HL-60/S4 (cell line): Measurements from ENCODE around the gene IL4R.

Experiments used
- in situ Hi-C: fragments of 300-500 bp; cut with MboI; formaldehyde crosslinking; loops from 2 replicates; pipeline ENCODE4 v1.14.3; 2022; ENCODE audit warnings: low sequenced_read_pairs

Gene IL4R

DNA sequence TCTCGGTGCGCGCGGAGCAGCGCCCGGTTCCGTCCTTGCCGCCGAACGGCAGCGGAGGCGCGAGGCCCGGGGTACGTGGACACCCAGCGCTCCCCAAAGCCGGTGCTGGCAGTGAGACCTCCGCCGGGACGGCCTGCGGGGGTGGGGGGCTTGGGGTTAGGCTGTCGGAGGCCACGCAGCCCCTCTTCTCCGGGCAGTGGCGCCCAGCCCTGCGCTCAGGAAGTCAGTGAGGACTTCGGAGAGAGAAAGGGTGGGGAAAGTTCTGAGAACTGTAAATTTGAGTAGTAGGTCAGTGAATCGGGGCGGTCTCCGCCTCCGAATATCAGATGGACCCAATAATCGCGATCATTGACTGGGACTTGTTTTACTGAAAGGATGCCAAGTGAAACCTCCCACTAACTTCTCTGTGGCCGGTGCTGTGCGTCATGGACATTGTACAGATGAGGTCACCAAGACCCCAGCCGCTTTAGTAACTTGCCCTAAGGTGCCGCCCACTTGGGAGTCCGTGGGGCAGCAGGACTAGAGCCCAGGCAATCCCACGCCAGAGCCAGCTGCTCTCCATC is 468 bp downstream of the IL4R start:
- in situ Hi-C loops: no loop called here

DNA sequence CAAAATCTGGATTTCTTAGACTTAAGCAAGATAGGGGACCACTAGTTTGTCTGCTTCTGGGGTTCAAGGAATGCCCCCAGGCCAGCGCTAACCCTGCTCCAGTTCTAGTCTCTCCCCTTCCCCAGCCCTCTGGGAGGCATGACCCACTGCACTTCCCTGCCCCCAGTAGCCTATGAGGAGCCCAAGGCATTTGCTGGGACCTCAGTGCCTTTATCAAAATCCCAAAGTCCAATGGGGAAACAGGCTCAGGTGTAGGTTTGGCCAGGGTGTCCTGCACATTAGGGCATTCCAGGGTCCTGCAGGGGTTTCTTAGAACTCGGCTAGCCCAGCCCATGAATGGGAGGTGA is 1.2 kb downstream of the IL4R start:
- in situ Hi-C loops: no loop called here

DNA sequence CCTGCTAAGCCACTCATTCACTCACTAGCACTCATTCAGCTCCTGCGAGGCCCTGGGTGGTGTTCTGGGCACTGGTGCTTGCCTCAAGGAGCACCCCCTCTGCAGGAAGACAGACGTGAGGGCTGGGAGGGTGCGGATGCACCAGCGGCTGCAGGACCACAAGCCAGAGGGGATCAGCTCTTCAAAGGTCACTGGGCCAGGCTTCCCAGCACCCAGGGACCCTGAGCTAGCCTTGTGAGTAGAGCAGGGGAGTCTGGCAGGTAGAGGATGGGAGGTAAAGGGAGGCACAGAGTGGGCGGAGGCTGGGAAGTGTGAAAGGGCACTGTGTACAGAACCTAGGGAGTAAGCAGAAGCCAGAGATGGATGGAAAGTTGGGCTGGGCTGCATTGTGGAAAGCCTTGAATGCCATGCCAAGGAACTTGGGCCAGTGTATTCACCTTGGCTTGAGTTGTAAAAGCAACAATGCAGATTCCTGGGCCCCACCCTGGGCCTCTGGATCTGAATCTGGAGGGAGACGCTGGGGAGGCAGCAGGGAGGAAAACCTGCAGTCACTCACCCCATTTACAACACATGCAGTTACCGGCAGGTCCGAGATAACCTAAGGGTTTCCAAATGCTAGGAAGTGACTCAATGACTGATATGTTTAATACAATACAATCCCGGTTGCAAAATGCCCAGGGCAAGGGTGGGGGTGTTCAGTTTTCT is 1.7 kb downstream of the IL4R start:
- in situ Hi-C loops: no loop called here

DNA sequence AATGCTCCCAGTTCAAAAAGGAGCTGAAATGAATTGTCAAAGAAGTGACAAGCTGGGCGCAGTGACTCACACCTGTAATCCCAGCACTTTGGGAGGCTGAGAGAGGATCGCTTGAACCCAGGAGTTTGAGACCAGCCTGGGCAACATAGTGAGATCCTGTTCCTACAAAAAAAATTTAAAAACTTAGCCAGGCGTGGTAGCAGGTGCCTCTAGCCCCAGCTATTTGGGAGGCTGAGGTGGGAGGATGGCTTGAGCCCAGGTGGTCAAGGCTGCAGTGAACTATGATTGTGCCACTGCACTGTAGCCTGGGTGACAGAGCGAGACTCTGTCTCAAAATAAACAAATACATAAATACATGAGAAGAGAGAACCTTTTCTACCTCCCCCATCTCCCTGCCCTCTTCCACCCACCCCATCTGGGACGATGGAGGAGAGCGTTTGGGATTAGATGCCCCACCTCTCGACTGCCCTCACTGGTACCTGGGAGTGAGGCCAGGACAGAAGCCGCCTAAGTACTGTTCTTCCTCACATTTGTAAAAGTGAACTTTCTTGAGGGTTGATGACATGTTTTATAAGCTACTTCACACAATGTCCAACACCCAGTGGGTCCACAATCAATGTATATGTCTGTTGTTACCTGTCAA is 2.4 kb downstream of the IL4R start:
- in situ Hi-C loops: no loop called here

DNA sequence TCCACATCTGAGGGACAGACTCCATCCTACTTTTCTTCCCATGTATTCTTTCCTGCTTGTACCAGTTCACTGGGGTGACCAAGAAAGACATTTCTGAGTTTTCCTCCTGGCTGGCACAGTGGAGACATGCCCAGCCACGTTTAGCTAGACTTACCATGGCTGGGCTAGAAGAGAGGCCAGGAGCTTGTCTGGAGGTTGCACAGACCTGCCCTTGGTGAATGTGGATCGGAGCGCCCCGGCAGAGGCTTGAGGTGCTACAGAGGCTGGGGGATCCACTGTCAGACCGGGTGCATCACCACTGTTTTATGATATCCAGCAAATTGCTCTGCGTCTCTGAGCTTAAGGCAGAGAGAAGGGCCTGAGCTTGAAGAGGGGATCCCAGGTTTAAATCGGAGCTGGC is 3.5 kb downstream of the IL4R start:
- in situ Hi-C loops: no loop called here

DNA sequence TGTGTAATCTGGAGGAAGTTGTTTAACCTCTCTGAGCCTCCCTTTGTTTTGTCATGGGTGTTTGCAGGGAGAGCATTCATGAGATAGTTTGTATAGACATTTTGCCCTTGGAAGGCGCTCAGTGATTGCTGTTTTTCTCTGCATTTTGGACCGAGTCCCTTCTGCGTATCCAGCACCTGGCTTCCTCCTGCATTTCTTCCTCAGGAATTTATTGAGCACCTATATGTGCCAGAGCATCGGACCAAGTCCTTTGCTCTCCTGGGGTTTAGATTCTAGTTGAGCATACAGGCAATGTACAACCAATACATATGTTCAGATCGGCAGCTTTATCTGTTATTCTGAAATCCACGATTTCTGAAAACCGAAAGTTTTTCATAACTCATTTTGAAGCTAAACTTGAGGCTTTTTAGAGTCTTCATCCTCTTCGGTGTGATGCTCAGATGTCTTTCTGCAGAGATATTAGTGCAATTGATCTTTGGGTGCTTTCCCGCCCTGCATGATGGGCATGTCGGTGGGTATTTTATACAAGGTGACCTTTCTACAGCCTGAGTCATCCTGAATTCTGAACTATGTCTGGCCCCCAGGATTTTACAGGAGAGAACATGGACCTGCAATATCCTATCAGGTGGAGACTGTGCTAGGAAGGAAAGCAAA is 4.1 kb downstream of the IL4R start:
- in situ Hi-C loops: no loop called here

DNA sequence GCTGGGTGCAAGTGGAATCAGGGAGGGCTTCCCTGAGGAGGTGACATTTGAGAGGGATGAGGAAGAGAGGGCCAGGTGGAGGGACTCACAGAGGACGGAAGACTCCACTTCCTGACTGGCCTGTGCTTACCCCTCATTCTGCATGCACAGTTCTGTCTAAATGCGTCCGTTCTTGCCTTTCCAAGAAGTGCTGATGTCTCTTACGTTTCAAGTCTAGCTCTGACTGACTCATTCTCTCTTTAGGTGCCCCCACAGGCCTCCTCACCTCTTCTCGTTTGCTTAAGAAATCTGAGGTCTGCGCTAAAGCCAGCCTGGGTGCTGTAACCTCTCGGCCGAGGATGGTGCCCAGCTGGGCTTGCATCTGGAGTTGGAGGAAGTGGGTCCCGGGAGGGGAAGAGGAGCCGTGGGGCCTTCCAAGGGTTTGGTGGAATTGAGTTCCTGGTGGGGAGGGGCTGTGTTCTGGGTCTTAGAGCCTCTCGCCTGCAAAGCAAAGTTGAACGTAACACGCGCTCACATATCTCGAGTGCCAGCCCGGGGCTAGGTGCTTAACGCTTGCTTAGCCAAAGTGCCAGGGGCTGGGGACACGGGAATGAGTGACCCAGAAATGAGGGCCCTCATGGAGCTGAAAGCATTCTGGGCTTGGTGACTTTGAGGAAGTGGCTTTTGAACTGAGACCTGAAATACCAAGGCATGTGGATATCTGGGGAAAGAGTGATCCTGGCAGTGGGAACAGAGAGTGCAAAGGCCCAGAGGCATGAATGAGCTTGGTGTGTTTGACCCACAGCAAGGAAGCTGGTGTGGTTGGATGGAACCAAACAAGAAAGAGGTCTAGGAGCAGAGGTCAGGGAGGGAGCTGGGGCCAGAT is 4.8 kb downstream of the IL4R start:
- in situ Hi-C loops: no loop called here

DNA sequence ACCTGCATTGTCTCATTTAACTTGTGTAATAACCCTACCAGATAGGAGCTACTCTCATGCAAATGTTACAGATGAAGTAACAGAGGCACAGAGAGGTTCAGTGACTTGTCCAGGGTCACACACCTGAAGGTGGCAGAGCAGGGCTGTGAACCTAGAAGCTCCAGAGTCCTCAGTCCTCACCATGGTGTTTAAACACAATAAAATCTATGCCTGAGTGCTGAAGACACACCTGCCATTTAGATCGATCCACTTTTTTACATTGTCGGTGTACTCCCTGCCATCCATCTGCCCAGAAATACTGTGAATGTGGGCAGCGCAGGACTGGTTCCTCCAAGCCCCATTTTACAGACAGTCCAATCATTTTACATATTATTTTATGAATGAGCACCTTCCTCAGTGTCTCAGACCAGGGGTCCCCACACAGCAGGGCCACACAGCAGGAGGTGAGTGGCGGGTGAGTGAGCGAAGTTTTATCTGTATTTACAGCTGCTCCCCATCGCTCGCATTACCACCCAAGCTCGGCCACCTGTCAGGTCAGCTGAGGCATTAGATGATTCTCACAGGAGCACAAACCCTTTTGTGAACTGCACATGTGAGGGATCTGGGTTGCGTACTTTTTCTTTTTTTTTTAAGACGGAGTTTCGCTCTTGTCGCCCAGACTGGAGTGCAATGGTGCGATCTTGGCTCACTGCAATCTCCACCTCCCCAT is 5.6 kb downstream of the IL4R start:
- in situ Hi-C loops: no loop called here

DNA sequence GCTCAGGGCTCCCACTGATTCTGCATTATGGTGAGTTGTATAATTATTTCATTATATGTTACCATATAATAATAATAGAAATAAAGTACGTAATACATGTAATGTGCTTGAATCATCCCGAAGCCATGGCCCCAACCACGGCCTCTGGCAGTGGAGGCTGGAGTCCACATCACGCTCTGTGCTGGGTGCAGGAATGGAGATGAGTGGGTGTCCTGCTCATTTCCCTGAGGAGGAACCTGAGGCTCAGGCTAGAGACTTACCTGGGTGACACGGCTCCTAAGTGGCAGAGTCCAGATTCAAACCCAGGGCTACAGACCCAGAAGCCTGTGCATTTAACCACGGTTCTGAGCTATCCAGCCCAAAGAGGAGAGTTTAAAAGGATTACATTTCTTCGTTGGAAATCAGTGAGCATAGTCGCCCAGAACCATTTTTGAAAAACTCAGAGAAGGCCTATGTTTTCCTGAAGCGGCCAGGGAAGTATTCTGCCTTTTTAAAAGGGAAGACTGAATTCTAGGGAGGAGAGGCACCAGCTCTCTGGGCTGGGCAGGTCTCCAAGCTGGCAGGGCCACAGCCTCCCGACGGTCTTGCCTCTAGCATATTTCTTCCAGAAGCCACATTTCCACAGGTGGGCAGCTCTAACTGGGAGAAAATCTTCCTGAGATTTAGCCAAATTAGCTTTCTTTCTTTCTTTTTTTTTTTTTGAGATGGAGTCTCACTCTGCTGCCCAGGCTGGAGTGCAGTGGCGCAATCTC is 6.7 kb downstream of the IL4R start:
- in situ Hi-C loops: no loop called here

DNA sequence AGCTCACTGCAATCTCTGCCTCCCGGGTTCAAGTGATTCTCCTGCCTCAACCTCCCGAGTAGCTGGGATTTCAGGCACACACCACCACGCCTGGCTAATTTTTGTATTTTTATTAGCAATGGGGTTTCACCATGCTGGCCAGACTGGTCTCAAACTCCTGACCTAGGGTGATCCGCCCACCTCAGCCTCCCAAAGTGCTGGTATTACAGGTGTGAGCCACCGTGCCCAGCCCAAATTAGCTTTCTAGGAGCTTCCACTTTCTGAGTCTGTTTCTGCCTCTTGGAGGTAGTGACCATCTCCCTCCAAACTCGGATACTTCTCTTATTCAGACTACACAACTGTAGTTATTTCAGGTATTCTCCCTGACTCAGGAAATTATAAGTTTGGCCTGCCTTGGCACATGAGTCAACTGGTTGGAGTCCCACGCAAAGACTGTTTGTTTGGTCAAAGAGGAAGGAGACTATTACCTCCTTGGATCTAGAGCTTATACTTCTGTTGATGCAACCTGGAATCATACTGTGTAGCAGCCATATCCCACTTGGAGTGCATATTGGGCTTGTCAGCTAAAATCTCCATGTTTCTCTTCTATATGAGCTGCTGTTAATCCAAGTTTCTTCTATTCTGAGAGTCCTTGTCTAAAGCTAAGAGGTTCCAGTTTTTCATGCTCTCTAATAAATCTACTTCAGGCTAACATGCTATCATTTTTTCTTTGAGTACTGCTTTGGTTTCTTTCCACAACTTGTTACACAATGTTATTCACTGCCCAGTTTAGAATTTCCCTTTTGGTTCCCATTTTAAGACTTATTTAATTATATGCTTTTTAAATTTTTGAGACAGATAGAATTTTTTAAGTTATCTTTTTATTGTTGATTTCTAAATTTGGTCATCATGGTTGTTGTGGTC is 7.5 kb downstream of the IL4R start:
- in situ Hi-C loops: no loop called here

DNA sequence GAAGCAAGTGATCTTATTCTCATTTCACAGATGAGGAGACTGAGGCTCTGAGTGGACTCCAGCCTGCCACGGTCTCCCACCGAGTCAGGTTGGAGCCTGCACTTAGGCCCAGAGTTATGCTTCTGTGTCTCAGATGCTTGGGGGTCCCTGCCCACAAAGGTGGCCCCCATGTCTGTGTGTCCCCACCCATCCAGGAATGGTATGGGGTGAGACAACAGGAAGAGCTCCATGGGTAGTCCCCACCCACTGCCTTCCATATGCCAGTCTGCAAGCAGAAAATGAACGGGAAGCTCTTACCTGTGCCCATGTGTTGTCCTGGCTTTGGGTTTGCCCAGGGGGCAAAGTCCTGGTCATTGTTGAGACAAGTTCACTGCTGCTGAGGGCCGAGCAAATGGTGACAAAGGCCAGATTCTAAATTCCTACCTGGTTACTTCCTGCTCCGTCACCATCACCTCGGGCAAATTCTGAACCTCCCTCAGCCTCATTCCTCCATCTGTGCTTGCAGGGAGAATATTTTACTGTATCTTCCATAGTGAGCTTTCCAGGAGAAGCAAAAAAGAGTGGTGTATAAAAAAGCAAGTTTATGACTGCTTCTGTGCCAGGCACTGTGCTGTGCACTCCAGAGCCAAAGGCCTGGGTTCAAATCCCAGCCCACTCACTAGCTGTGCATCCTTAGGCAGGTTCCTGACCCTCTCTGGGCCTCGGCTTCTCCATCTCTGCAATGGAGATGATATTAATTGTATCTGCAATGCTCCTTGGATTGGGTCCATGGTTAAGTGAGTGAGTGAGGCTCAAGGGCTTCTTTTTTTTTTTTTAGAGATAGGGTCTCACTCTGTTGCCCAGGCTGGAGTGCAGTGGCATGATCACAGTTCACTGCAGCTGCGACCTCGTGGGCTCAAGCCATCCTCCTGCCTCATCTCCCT is 9.3 kb downstream of the IL4R start:
- in situ Hi-C loops: no loop called here

DNA sequence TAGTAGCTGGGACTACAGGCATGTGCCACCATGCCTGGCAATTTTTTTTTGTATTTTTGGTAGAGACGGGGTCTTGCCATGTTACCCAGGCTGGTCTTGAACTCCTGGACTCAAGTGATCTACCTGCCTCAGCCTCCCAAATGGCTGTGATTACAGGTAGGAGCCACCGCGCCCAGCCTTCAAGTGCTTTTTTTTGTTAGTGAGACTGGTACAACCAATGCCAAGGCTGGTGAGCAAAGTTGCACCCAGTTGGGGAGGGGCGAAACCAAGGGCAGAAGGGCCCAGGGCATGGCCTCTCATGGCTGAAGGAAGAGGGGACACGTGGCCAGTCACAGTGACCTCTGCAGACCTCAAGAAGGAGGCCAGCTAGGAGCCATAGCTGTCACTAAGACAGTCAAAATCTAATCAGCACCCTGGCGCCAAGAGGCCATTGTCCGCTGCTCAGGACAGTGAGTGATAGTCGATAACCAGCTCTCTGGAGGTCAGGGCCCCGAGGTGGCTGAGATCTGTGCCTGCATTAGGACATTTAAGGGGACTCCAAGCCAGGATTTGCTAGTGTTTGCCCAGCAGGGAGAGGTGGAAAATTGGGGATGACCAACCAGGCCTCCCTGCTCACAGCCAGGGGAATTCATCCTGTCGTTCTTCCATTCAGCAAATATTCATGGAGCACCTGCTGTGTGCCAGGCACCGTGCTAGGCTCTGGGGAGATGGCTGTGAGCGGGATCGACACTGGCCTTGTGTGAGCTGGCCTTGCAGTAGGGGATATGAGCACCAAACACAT is 10.2 kb downstream of the IL4R start:
- in situ Hi-C loops: no loop called here

DNA sequence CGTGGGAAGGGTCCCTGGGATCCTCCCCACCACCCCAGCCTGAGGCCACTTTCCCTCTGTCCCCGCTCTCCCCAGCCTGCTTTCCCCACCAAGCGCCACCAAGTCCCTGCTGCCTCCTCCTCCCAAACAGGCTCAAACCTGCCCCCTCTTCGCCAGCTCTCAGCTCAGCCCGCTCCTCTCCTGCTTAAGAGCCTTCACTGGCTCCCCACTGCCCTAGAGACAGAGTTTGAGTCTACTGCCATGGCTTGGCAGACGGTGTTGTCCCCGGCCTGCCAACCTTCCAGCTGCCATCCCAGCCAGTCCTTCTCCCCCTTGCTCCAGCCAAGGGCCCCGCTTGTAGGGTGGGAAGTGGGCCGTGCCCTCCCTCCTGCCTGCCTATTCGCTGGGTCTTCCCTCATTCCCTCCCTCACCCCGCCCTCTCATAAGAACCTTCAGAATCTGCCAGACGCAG is 11.1 kb downstream of the IL4R start:
- in situ Hi-C loops: no loop called here

DNA sequence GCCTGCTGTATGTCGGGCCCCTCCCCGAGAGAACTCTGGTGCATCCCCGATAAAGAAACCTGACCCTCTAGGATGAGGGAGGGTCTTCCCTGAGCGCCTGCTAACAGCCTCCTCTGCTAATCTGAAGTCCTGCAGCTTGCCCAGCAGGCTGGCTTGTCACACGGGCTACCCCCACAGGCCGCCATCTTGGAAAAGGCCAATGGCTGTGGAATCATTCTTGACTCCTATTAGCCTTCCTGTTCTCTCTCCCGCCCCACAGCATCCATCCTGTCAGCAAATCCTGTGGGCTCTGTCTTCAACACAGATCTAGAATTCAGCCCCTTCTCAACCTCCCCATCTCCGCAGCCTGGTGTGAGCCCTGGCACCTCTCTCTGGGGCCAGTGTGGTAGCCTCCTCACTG is 12.0 kb downstream of the IL4R start:
- in situ Hi-C loops: no loop called here

DNA sequence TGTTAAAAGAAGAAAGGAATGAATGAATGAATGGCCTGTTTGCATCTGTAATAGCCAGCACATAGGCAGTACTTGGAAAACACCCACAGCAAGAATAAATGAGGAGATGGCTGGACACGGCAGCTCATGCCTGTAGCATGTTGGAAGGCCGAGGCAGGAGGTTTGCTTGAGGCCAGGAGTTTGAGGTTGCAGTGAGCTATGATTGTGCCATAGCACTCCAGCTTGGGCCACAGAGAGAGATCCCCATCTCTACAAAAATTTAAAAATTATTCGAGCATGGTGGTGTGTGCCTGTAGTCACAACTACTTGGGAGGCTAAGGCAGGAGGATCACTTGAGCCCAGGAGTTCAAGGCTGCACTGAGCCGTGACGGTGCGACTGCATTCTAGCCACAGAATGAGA is 12.5 kb downstream of the IL4R start:
- in situ Hi-C loops: no loop called here

DNA sequence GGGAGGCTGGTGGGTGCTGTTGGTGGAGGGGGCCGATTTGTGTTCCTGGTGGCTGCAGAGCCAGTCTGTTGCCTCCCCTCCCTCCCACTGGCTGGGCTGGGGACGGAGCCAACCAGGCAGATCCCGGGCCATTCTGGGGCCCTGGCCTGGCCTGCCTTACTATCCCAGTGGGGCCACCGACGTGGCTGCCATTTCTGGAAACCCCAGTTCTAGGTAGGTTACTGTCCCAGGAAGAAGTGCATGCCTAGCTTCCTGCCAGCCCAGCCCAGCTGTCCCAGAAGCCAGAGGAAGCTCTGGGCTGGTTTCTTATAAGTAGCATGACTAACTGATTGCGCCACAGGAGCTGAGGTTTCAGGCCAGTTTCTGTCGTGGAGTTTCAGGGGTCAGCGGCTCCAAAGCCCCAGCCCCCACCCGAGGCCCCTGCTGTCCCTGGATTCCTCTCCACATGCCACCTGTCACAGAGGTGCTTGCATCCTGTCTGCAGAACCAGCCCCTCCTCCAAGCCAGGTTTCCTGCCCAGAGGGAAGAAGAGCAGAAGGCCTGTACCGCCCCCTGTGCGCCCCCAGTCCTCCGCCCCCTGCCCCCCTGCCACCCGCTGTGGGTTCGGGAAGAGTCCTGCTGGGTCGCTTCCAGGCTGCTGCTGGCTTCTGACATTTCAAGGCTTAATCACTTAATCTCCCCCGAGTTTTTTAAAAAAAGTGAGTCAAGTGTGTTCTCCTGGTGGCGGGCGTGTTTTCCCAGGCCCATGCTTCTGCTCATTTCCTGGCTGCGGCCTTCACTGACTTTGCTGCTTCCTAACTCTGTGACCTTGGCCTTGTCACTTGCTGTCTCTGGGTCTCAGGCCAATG is 13.2 kb downstream of the IL4R start:
- in situ Hi-C loops: no loop called here
